Measurements from ENCODE around the gene CDYL. TPM values are rescaled to one million over a fixed set of nuclear protein-coding genes. Genes with fewer than 3 reads are reported as not detected.

CDYL gene
- total RNA-seq, 4 donors from 2014 or later = 42.2 to 70.6 (median 49.0) TPM

DNA sequence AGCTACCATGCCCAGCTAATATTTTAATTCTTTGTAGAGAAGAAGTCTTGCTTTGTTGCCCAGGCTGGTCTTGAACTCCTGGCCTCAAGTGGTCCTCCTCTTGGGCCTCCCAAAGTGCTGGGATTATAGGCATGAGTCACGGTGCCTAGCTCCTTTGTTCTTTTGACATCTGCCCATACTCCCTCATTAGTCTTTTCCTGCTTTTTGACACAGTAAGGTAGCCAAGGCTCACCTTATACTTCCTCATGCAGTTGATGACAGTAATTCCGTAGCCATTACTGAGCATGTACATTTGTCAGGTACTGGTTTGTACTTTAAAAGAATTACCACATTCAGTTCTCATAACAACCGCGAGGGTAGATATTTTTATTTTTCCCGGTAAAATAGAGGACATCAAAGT is 76.7 kb downstream of the CDYL start:
- Histone ChIP-seq H3K4me1 (peaks cover 3% of the 10 kb centered on the region), H3K27me3 (no peaks in the 10 kb centered on the region), H3K9me3 (no peaks in the 10 kb centered on the region), H3K27ac (no peak overlapping the region), H3K36me3 (no peaks in the 10 kb centered on the region), H3K4me3 (no peak overlapping the region)
- TF ChIP-seq, protein P1, sequence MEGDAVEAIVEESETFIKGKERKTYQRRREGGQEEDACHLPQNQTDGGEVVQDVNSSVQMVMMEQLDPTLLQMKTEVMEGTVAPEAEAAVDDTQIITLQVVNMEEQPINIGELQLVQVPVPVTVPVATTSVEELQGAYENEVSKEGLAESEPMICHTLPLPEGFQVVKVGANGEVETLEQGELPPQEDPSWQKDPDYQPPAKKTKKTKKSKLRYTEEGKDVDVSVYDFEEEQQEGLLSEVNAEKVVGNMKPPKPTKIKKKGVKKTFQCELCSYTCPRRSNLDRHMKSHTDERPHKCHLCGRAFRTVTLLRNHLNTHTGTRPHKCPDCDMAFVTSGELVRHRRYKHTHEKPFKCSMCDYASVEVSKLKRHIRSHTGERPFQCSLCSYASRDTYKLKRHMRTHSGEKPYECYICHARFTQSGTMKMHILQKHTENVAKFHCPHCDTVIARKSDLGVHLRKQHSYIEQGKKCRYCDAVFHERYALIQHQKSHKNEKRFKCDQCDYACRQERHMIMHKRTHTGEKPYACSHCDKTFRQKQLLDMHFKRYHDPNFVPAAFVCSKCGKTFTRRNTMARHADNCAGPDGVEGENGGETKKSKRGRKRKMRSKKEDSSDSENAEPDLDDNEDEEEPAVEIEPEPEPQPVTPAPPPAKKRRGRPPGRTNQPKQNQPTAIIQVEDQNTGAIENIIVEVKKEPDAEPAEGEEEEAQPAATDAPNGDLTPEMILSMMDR (IDR thresholded peaks at IDR 0.05) = no peak
- TF ChIP-seq POLR2A (IDR thresholded peaks at IDR 0.05) (no peak), EP300 (IDR thresholded peaks at IDR 0.05) (no peak), POLR2AphosphoS5 (IDR thresholded peaks at IDR 0.05) (no peak)
- no peak for DNase-seq (ENCODE audit: low spot score in 2 of 2)
- WGBS = 91% methylated on average over 5 of the region's 5 CpGs

DNA sequence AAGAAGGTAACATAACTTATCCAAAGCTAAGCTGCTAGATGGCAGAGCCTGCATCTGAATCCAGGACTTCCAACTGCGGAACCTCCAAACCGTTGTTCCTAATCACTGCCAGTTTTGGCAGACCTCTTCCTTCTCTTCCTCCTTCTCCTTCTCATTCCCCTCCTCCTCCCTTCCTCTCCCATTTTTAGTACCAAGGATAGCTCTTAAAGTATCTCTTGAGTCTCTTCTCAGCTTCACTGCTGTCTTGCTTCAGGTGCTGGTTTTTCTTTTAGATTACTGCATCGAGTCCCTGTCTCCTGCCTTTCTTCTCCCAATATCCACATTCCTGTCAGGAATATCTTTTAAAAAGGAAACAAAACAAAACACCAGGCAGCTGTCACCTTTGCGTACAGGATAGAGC is 77.1 kb downstream of the CDYL start:
- Histone ChIP-seq H3K4me1 (peaks cover 6% of the 10 kb centered on the region), H3K4me3 (no peak overlapping the region), H3K27me3 (no peaks in the 10 kb centered on the region), H3K27ac (no peak overlapping the region), H3K36me3 (no peaks in the 10 kb centered on the region), H3K9me3 (no peaks in the 10 kb centered on the region)
- WGBS = 77% methylated on average over 4 of the region's 4 CpGs
- no peak for DNase-seq (ENCODE audit: low spot score in 2 of 2)
- TF ChIP-seq, protein P1 (IDR thresholded peaks at IDR 0.05) = no peak
- TF ChIP-seq EP300 (IDR thresholded peaks at IDR 0.05) (no peak), POLR2A (IDR thresholded peaks at IDR 0.05) (no peak), POLR2AphosphoS5 (IDR thresholded peaks at IDR 0.05) (no peak)

DNA sequence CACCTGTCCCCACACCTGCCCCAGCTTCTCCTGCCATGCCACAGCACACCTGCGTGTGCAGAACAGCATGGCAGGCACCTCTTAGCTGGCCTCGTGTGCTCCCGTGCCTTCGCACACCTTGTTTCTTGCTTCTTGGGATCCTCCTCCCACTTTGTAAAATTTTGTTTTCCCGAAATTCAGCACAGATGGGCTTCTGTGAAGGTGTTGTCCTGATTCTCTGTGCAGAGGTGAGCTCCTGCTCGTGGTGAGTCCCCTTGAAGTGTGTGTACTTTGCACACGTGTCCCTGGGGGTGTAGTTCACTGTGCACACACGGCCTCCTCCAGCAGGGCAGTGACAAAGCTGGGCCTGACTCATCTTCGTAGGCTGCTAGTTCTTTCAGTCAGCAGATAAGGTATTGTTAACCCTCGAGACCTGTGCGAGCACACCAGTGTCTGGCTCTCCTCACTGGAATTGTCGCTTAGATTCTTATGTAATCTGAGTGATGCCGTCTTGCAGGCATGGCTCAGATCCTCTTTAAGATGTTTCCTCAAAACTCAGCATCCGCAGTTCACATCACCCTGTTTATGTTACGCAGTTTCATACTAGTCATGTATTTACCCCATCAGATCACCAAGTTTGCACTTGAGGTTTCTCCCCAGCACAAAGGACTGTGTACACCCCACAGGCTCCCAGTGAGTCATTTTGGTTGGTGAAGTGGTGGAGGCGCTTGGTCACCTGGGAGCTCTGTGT is 77.7 kb downstream of the CDYL start:
- Histone ChIP-seq H3K36me3 (no peaks in the 10 kb centered on the region), H3K27ac (no peak overlapping the region), H3K9me3 (no peaks in the 10 kb centered on the region), H3K27me3 (no peaks in the 10 kb centered on the region), H3K4me1 (peaks cover 12% of the 10 kb centered on the region), H3K4me3 (no peak overlapping the region)
- TF ChIP-seq POLR2A (IDR thresholded peaks at IDR 0.05) = no peak
- TF ChIP-seq, protein P1 (IDR thresholded peaks at IDR 0.05) = no peak
- no peak for TF ChIP-seq EP300 (IDR thresholded peaks at IDR 0.05)
- TF ChIP-seq POLR2AphosphoS5 (IDR thresholded peaks at IDR 0.05) = no peak
- 87% methylated on average over 16 of the region's 16 CpGs for WGBS
- DNase-seq (ENCODE audit: low spot score in 2 of 2) = no peak

DNA sequence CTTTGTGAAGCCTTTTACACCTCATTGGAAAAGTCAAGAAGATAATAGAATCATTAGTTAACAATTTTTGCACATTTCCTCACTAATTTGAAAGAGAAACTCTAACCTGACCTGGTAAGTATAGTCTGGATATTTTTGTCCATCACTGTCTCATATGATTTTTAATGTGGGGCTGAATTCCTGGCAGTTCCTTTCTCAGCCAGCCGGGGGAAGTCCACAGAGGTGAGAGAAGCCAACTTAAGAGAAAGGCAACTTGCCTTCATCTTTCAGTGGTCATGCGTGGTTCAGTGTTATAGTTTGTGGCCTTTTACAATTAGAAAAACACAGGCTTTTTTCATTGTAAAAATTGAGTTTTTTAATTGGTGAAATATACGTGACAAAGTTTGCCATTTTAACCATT is 80.6 kb downstream of the CDYL start:
- 90% methylated on average over 3 of the region's 3 CpGs for WGBS
- TF ChIP-seq EP300 (IDR thresholded peaks at IDR 0.05) (no peak), POLR2A (IDR thresholded peaks at IDR 0.05) (no peak), POLR2AphosphoS5 (IDR thresholded peaks at IDR 0.05) (no peak)
- TF ChIP-seq, protein P1 (IDR thresholded peaks at IDR 0.05) = no peak
- no peak overlapping the region for H3K4me3 ChIP-seq

GRCh38 chr6:4858194-4859015 is 82.2 kb downstream of the CDYL start:
- Histone ChIP-seq H3K36me3 (no peaks in the 10 kb centered on the region), H3K4me3 (no peak overlapping the region), H3K9me3 (peaks cover 5% of the 10 kb centered on the region), H3K27me3 (no peaks in the 10 kb centered on the region), H3K27ac (no peak overlapping the region), H3K4me1 (peaks cover 15% of the 10 kb centered on the region)
- TF ChIP-seq, protein P1 (IDR thresholded peaks at IDR 0.05) = no peak
- no peak for DNase-seq (ENCODE audit: low spot score in 2 of 2)
- WGBS = 70% methylated on average over 8 of the region's 8 CpGs

More for the DNA sequence above, 80.6 kb downstream of the CDYL start:
- Histone ChIP-seq H3K27ac (no peak overlapping the region), H3K27me3 (no peaks in the 10 kb centered on the region), H3K36me3 (no peaks in the 10 kb centered on the region), H3K4me1 (peaks cover 15% of the 10 kb centered on the region), H3K9me3 (no peaks in the 10 kb centered on the region)
- DNase-seq (ENCODE audit: low spot score in 2 of 2) = no peak

Data from suprapubic skin (tissue), 4 donors.